GM21717 (cell line): ENCODE results near the gene ARHGEF33.
A peak's percentile ranks its signal among the peaks of the same experiment; 100 is the strongest.

ENCODE experiments used
- ATAC-seq: cut with Tn5 transposase; IDR thresholded peaks from one replicate; pipeline ENCODE4 v1.9.1; 2021; ENCODE audit warnings: mild to moderate bottlenecking, moderate library complexity; ENCODE audit not compliant: unreplicated experiment

The ARHGEF33 gene

DNA sequence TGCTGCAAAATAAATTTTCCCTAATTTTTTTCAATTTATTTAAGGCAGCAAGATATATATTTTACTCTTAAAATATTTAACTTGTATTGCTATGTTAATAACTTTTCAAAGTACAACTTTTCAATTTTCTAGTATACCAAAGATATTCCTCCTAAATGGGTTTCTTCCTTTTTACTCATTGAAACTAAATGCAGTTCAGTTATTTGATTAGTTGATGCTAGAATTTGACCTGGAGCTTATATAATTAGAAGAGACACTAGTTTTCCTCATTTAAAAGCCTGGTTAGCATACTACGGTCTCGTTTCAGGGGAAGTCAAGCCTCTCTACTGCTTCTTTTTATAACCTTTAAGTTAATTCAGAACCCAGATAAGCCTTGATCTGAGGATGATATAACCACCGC lies at the start of gene ARHGEF33:
ARHGEF33 (plus strand) TSS at position 301 of the 400 bp plus-strand sequence. CDS start 29,573 bp downstream, outside the sequence.
- no peak for ATAC-seq

DNA sequence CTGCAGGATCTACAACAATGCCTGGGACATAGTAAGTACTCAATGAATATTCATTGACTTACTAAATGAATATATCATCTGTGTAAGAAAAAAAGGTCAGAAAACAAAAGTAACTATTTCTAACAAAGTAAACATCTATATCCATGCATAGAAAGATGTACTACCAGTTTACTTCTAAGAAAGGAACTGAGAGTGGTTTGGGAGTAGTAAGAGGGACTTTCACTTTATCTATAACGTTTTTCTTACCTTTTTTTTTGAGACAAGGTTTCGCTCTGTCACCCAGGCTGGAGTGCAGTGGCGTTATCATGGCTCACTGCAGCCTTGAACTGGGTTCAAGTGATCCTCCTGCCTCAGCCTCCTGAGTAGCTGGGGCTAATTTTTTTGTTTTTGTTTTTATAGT lies 39.6 kb upstream of the ARHGEF33 start:
- peak; percentile 92 for ATAC-seq

DNA sequence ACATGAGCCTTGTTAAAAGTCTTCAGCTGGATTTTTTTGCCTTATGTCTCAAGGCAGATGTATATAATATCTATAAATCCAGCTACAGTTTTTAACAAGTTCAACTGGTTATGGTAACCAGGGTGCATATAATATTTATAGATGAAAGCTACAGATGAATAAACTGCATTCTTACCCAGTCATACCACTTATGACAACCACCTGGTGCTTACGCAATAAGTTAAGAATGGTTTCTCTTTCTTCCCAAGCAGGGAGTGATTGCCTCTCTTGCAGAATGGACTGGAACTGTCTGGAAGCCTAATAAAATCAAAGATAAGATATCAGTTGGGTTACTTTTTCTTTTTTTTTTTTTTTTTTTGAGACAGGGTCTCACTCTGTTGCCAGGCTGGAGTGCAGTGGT lies 33.5 kb upstream of the ARHGEF33 start:
- ATAC-seq, result no peak

DNA sequence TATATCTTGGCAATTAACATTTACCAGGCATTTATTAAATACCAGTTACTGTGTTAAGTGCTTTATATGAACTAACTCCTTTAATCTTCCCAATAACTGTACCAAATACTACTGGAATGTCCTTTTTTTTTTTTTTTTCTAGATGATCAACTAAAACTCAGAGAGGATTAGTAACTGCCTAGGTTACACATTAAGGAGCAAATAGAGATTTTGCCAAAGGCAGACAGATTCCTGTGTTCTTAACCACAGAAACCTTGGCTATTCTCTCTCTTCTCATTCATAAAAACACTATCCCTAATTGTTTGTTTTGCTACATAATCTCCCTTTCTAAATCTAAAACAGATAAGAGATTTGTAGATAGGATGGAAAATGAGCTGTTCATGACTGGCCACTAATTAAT lies 27.2 kb upstream of the ARHGEF33 start:
- ATAC-seq, result no peak

DNA sequence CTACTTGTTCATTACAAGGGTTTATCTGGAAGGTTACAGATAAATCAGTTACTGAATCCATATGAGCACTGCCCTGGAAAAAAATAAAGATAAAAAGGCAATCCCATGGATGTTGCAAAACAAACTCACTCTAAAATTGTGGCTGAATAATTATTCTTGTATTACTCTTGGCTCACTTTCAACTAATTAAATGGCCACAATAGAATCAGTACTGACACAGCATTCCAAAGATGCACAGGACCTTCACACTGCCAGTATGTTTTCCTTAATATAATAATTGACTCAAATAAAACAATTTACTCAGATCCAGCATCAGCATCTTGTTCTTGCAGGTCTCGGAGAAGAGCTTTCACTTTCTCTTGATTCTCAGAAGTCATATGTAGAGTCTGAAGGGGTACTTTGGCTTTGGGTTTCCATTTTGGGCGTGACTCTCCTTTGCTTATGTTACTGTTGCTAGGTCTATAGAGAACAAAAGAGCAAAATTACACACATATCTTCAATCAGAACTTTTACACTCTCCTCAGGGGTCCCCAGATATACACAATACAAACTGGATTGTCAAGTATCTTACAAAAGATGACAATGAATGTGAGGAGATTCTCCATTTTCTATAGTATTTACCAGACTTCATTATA lies 26.5 kb upstream of the ARHGEF33 start:
- peak; percentile 66 for ATAC-seq

DNA sequence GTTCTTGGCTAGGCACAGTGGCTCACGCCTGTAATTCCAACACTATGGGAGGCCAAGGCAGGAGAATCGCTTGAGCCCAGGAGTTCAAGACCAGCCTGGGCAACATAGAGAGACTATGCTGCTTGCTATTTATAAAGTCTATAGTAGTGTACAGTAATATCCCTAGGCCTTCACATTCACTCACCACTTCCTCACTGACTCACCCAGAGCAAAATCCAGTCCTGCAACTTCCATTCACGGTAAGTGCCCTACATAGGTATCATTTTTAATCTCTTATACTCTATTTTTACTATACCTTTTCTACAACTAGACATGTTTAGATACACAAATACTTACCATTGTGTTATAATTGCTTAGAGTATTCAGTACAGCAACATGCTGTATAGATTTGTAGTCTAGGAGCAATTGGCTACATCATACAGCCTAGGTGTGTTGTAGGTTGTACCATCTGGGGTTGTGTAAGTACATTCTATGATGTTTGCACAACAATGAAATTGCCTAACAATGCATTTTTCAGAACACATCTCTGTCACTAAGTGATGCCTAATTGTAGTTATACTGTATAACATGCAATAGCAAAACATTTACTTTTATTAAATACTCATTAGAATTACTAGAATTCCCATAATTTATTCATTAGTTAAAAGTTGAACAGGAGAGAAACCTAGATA lies 22.8 kb upstream of the ARHGEF33 start:
- no peak for ATAC-seq

DNA sequence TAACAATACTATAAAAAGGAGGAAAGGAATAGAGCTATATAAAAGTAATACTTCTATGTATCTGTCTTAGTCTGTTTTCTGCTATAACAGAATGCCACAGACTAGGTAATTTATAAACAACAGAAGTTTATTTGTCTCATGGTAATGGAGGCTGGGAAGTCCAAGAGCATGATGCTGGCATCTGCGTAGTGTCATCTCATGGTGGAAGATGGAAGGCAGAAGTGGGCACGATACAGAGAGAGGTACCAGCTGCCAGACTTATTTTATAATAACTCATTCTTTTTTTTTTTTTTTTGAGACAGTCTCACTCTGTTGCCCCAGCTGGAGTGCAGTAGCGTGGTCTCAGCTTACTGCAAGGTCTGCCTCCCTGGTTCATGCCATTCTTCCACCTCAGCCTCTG lies 18.2 kb upstream of the ARHGEF33 start:
- no peak for ATAC-seq

DNA sequence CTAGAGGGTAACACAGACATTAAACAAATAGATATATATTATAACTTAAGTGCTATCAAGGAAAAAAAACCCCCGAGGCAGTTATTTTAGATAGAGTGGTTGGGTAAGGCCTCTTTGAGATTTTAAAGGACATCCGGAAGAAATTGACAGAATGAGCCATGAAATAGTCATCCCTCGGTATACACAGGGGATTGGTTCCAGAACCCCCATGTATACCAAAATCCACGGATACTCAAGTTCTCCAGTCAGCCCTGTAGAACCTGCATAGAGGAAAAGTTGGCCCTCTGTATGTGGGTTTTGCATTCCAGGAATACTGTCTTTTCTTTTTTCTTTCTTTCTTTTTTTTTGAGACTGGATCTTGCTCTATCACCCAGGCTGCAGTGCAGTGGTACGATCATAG lies 15.9 kb upstream of the ARHGEF33 start:
- ATAC-seq, result no peak

DNA sequence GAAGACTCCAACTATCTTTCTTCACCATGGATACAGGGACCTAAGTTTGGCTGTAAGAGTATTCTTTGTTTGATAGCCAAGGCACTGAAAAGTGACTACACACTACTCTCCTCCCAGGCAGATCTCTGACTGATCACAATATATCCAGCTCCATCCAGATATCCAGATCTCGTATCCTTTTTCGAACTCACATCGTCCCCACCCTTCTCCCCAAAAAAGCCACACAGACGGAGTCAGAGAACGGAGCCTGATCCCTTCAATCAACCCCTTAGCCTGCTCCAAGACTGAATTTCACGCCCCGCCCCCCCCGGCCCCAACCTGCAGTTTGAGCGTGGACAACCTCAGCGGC lies 14.5 kb upstream of the ARHGEF33 start:
- no peak for ATAC-seq

DNA sequence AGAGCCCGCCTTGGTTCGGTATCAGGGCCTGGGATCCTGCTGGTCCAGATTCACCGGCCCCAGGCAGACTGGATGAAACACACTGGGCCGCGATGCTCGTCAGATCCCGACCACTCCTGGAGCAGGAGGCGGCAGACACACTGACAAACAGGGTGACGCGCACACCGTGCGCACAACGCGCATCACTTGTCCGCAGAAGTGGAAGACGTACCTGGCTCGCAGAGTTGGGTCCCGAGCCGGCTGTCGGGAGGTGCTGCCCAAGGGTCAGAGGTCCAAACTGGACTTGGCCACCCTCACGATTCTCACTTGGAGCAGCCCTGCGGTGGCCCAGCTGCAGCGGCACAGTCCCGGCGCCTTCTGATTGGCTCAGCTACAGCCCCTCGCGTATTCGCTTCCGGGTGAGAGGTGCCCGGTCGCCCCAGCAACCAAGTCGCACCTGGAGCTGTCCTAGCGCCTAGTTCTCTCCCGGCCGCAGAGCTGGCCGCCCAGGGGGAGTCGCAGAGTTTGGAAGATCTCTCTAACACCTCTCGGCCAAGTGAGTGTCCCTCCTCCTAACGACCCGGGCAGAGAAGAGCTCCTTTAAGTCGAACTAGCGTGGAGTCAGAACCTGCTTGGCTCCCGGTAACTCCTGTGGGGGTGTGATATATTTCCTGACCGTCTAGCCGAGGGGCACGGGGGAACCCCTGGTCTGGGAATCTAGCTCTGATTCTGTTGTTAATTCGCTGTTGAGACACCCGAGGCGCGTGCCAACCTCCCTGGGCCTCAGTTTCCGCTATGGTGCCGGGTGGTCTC lies 13.9 kb upstream of the ARHGEF33 start, which contains the start of the genes DHX57 and MORN2:
DHX57 (minus strand) TSS at position 359 of the 792 bp plus-strand sequence. CDS start 7,529 bp downstream, outside the sequence.
MORN2 (plus strand) TSS at position 401 of the 792 bp plus-strand sequence.
- peak; percentile 100 for ATAC-seq

DNA sequence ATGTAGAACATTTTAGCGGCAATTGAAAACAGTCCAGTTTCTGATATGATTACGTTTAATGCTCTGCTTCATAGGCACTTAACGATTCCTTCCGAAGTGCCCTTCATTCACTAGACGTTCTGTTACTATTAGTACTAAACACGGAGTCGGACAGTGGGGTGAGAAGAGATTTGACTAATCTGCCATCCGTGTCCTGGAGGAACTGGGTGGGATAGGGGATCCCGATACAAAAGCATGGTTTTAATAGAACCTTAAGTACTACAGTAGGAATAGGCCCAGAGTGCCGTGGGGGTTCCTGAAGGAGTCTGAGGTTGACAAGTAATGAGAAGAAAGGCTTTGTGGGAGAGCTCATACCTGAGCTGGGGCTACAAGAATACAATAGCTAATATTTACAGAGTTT lies 13.3 kb upstream of the ARHGEF33 start:
- no peak for ATAC-seq

DNA sequence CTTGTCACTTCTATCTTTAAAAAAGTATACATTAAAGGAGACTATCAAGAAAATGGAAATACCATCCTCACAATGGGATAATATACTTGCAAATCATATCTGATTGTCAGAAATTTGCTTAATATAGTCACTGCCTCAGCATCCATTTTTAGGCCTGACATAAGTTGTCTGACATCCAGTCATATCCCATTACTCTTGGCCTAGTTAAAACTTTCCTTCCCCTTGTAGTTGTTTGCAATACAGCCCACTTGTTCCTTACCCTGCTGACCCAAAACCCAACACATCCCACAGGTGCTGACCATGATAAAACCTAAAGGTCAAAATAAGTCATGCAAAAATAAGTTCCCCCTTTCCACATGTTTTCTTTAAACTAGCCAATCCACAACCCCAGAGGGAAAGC lies 3.6 kb upstream of the ARHGEF33 start:
- ATAC-seq, result no peak

DNA sequence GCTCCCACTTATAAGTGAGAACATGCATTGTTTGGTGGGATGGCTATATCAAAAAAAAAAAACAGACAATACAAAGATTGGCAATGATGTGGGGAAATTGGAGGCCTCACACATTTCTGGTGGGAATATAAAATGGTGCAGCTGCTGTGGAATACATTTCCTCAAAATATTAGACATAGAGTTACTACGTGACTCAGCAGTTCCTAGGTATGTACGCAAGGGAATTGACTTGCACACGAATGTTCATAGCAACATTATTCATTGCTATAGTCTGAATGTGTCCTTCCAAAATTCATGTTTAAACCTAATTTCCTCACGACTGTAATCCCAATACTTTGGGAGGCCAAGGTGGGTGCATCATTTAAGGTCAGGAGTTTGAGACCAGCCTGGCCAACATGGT lies 2.3 kb upstream of the ARHGEF33 start:
- no peak for ATAC-seq

DNA sequence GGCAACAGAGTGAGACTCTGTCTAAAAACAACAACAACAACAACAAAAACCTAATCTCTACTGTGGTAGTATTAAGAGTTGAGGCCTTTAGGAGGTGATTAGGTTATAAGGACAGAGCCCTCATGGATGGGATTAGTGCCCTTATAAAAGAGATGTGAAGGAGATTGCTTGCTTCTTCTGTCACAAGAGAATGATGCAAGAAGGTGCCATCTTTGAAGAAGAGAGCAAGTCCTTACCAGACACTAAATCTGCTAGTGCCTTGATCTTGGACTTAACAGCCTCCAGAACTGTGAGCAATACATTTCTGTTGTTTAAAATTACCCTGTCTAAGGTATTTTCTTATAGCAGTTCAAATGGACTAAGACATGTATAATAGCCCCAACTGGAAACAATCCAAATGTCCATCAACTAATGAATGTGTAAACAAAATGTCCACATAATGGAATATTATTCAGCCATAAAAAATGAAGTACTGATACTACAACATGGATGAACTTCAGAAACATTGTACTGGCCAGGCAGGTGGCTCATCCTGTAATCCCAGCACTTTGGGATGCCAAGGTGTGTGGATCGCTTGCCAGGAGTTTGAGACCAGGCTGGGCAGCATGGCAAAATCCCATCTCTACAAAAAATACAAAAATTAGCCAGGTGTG lies 1.6 kb upstream of the ARHGEF33 start:
- ATAC-seq, result no peak

DNA sequence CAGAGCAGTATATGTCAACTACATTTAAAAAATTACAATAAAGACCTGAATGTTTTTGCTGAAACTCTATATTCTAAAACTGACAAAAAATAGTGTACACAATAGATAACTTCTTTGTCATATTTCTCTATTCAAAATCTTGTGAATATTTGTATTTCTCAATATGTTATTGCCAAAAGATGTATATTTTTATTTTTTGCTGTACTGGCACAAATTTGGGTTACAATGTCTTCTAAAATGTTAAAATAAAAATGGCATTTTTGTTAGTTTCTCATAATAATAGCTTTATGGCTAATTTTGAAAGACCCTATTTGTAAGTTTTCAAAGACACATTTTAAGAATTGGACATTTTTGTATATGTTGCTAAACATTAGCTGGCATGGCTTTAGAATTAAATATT lies 630 bp upstream of the ARHGEF33 start:
- ATAC-seq, result no peak

DNA sequence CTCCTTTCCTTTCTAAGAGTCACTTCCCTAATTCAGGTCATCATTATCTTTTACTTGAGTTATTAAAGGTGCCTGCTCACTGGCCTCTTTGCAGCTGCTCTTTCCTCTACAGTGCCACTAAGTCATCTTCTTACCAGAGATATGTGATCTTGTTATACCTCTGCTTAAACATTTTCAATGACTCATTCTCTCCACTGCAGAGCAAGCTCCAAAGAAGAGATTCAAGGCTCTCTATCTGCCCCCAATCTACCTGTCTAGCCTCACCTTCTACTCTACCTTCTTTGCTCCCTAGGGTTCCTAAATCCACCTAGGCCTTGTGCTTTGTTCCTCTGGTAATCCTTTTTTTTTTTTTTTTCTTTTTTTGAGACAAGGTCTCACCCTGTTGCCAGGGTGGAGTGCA lies 3.1 kb downstream of the ARHGEF33 start:
- ATAC-seq, result no peak

DNA sequence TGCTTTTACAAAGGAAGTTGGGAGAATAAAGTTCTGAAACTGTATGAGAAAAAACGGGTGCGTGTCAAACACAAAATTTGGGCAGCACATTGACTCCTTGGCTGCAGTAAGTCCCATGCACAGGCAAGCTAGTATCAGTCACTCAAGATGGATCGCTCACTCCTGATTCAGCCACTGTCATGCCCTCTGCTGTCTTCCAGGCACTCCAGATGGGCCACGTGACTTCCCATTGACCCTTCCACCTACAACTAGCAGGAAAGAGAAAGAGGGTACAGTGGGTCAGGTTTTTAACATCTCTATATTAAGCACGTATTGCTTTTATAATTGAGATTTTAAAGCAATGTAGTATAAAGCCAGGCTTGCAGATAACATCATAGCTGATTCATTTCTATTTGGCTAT lies 8.6 kb downstream of the ARHGEF33 start:
- no peak for ATAC-seq

DNA sequence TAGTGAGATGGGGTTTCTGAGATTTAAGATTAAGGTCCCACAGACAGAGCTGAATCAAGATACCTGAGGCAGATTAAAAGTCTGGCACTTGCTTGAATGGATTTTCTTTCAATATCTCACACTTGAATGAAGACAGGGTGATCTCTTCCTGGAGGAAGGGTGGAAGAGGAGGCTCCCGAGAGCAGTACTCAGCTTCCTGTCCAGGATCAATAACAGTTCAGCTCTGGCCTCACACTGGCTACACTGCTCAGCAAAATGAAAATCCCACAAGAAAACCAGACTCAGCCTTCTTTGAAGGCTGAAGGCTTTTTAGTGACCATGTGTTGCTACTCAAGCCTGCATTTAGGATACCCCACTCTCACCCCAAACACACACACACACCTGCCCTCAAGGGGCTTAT lies 11.1 kb downstream of the ARHGEF33 start:
- no peak for ATAC-seq

DNA sequence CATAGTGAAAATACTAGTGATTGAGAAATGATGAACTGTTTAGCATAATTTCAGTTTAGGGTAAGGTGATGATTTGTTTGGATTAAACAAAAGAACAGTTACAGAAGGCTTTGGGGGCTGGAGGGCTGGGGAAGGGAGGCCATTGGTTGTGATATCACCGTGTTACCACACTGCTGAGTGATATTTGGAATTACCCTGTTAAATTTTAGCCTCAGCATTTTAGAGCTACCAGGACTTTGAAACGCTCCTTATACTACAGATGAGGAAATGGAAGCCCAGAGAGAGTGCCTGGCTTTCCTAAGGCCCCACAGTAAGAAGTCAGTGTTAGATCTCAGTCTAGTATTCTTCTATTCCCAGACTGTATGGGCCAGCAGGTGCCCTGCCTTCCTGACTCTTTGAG lies 15.6 kb downstream of the ARHGEF33 start:
- no peak for ATAC-seq

DNA sequence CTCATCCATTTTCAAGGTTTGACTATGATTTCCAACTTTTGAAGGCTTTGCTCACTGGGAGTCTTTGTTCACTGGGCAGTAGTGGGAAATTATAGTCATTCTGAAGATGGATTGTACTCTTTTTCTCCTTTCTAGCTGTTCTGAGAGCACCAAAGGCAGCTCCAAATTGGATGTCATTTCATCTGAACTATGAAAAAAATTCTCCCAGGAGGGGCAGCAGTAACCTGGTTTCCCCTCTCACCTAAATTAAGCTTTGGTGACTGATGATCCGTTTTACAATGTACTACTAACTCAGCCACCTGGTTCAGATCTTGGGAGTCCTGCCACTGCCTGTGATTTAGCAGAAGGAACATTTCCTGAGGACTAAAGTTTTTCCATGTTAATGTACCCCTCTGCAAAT lies 17.6 kb downstream of the ARHGEF33 start:
- ATAC-seq, result no peak
